ENCODE measurements around the gene ACR.

The ACR gene

DNA sequence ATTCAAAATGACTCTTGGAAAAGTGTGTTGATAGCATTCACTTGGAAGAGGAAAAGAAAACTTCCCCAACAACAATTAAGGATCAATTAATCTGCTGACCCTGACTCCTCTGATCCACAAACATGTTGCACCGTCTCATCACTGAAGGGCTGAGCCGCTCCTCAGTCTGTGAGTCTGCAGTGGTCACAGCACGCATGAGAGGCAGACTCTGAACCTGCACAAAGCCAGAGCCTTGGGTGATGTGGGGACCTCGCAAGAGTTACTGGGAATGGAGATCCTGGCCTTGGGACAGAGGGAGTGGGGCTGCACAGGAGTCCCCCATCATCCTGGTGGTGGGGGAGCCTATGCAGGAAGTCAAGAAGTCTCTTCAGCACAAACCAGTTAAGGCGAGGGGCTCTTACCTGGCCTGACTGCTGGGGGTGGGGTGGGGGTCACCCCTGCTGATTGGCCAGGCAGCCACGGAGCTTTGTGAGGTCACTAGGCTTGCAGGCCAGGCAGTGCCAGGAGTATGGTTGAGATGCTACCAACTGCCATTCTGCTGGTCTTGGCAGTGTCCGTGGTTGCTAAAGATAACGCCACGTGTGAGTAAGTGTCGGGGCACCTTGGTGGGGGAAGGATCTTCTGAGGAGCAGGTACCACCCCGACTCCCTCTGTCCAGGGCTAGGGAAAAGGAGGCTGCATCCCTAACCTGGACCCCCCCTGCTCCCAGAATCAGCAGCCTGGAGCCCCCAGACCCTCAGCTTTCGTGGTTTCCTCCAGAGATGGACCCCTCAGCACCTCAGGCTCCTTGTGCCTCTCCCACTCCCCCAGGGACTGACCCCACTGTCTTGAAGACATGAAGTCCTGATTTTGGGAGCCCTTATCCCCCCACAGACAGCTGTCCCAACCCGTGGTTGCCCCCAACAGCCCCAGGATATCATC, at the start of gene ACR:
ACR (plus strand) TSS at position 477 of the 921 bp plus-strand sequence; CDS start at position 509, 32 bp downstream.
- DNase-seq (ENCODE audit: low spot score), result no peak

- DNase-seq (ENCODE audit: low spot score), result no peak
Observed at GRCh38 chr22:50688448-50688847, 49.6 kb upstream of the ACR start.

GRCh38 chr22:50691521-50691920, 46.5 kb upstream of the ACR start:
- no peak for DNase-seq (ENCODE audit: low spot score)

DNA sequence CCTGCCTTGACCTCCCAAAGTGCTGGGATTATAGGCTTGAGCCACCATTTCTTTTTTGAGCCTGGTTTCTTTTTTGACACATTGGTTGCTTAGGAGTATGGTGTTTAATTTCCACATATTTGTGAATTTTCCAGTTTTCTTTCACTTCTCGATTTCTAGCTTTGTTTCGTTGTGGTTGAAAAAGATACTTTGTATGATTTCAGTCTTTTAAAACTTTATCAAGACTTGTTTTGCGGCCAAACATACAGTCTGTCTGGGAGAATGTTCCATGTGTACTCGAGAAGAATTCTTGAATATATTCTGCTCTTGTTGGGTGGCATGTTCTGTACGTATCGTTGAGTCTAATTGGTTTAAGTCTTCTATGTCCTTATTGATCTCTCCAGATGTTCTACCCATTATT, 44.5 kb upstream of the ACR start:
- no peak for DNase-seq (ENCODE audit: low spot score)

DNA sequence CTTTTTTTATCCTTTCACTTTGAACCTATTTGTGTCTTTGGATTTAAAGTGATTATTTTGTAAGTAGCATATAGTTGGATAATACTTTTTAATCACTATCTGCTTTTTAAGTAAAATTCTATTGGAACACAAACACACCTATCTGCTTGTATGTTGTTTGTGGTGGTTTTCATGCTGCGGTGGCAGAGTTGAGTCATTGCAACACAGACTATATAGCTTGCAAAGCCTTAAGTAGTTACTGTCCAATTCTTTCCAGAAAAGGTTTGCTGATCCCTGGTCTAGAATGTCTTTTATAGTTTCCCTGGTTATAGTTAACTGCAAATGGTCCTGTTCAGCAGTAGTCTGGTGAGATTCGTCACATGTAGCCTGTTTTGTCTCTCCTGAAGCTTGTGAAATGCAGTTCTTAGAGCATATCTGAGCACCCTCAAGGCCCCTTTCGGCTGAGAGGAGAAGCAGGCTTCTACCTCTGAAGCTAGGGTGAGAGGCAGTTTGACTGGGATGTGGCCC, 43.9 kb upstream of the ACR start:
- DNase-seq (ENCODE audit: low spot score), result no peak

- DNase-seq (ENCODE audit: low spot score), result no peak
Observed at GRCh38 chr22:50694766-50695420, 43.1 kb upstream of the ACR start.

- DNase-seq (ENCODE audit: low spot score), result no peak
Observed at GRCh38 chr22:50695421-50696250, 42.4 kb upstream of the ACR start.

GRCh38 chr22:50696251-50696798, 41.7 kb upstream of the ACR start:
- DNase-seq (ENCODE audit: low spot score), result no peak

DNA sequence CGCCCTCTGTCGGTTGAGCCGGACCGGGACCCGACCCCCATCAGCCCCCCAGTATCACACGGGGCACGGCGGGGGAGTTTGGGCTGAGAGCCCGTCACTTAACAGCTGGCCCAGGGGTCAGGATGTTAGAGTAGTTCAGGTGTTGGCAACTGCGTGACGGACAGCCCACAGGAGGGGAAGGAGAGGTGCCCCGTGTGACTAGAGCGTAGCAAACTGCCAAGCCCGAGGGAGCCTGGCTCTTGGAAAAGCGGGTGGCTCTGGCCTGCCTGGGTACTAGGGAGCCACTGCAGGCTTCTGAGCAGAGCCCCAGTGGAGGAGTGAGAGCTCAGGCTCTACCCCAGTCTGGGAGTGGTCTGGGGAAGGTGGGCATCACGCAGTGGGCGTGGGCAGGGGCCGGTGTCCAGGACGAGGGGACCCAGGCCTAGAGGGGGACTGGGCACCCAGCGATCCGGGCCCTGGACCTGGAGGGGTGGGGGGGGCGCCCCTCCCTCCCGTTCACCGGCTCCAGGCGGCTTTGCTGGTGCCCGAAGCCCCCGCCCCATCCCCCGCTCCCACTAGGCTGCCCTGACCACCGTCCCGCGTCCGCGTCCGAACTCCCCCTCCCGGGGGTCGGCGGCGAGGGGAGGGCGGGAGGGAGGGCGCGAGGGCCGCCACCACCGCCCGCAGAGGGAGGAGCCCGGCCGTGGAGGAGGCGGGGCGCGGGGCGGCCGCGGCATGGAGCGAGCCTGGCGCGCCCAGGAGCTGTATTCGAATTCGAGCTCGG, 41.0 kb upstream of the ACR start:
- DNase-seq (ENCODE audit: low spot score), result no peak

GRCh38 chr22:50697667-50698506, 40.1 kb upstream of the ACR start:
- DNase-seq (ENCODE audit: low spot score), result no peak

GRCh38 chr22:50698546-50698945, 39.5 kb upstream of the ACR start:
- peak; percentile 80 for DNase-seq (ENCODE audit: low spot score)

GRCh38 chr22:50699001-50699755, 38.8 kb upstream of the ACR start:
- no peak for DNase-seq (ENCODE audit: low spot score)

- DNase-seq (ENCODE audit: low spot score), result no peak
Observed at GRCh38 chr22:50699756-50700386, 38.1 kb upstream of the ACR start.

GRCh38 chr22:50700387-50701075, 37.5 kb upstream of the ACR start:
- no peak for DNase-seq (ENCODE audit: low spot score)

DNA sequence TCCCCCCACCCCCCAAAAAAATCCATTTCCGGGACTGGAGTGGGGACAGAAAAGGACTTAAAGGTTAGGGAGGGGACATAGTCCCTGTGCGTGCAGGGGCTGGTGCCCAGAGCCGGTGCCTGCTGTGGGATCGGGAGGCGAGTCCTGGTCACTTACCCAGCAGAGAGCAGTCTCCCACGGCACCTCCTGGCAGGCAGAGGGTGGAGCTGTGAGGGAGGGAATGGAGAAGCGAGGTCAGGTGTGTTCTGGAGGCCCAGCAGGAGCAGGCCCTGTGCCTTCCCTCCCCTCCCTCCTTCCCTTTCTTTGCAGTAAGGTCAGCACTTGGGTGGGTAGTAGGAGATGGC, 37.0 kb upstream of the ACR start:
- DNase-seq (ENCODE audit: low spot score), result no peak

DNA sequence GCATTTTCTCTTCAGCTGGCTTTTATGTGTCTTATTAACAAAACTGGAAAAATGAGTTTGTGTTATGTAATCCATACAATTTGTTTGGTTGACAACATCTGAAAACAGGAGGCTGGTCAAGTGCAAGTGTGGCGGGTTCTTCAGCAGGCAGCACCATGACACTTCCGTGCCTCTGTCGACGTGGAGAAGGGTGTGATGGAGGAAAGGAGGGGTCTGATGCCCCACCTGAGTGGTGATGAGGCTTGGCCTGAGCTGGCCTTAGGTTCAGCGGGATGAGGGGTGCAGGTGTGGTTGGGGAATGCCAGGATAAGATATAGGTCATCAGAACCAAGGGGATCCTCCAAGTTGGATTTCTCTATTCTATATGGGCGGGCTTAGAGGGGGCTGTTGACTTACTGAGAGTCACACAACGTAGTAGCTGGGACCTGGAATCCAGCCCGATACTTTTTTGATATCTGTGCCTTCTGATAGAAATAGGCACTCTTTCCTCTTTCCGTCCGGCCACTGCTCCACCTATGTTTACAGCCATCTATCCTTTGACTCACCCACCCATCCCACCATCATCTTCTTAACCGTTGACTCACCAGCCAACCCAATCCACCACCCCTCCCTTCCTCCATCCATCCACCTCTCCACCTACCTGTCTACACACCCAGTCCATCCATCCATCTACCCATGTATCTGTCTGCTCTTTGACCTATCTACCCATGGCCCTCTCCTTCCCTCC, 36.4 kb upstream of the ACR start:
- DNase-seq (ENCODE audit: low spot score), result no peak

DNA sequence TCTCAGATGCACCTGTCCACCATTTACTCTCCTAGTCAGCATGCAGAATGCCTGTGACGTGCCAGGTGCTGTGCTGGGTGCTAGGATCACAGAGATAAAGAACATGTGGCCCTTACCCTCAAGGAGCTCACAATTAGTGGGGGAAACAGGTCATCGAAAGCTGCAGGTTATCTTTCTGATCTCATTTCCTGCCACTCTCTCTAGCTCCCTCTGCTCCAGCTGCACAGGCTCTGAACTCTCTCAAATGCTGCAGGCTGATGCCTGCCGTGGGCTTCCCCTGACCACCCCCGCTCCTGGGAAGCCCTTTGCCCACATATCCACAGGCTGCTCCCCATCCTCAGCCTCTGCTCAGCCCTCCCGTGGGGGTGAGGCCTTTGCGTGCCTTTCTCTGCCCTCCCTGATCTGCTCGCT, 35.7 kb upstream of the ACR start:
- no peak for DNase-seq (ENCODE audit: low spot score)
